K562 (cell line): ENCODE data around the gene HPDL. TPM values are rescaled to one million over a fixed set of nuclear protein-coding genes. Genes with fewer than 3 reads are reported as not detected.
A peak's percentile ranks its signal among the peaks of the same experiment; 100 is the strongest.

Experiments
- CTBP1 ChIP-seq: fragments of 450-650 bp; IDR thresholded peaks from 2 replicates; pipeline ENCODE4 v1.6.1; 2016; ENCODE audit warnings: borderline replicate concordance
- HLTF ChIP-seq: fragments of 450-650 bp; IDR thresholded peaks from 2 replicates; pipeline ENCODE4 v1.6.1; 2016
- JUNB ChIP-seq: fragments of 450-650 bp; formaldehyde crosslinking; conservative IDR thresholded peaks from 2 replicates; pipeline ENCODE4 v1.4.0; 2020; ENCODE audit warnings: mild to moderate bottlenecking
- KDM1A ChIP-seq, 2 experiments: fragments of 450-650 bp; IDR thresholded peaks; 2 replicates each; pipeline ENCODE4 v1.6.1; 2016; ENCODE audit warnings: mild to moderate bottlenecking in 2 of 2
- L3MBTL2 ChIP-seq: fragments of 450-650 bp; IDR thresholded peaks from 2 replicates; pipeline ENCODE4 v1.6.1; 2016; ENCODE audit warnings: mild to moderate bottlenecking, moderate library complexity
- SETDB1 ChIP-seq: IDR thresholded peaks from one replicate; pipeline ENCODE4 v1.6.1; 2012; ENCODE audit warnings: low read length, control low read depth, inconsistent platforms
- SMARCC2 ChIP-seq: fragments of 450-650 bp; IDR thresholded peaks from 2 replicates; pipeline ENCODE4 v1.6.1; 2017; ENCODE audit warnings: antibody characterized with exemption, moderate library complexity, mild to moderate bottlenecking, low read depth
- TAF9B ChIP-seq: fragments of 450-650 bp; IDR thresholded peaks from 2 replicates; pipeline ENCODE4 v1.6.1; 2018; ENCODE audit warnings: mild to moderate bottlenecking; ENCODE audit not compliant: partially characterized antibody
- TRIM24 ChIP-seq, 2 experiments: fragments of 450-650 bp; IDR thresholded peaks; 2 replicates each; pipeline ENCODE4 v1.6.1; 2016
- ZNF23 ChIP-seq: fragments of 250-450 bp; sonication (Bioruptor Pico); IDR thresholded peaks from 2 replicates; pipeline ENCODE4 v1.4.0; 2020; ENCODE audit warnings: mild to moderate bottlenecking
- ZNF57 ChIP-seq: fragments of 450-650 bp; formaldehyde crosslinking; IDR thresholded peaks from 2 replicates; pipeline ENCODE4 v1.4.0; 2020; ENCODE audit warnings: mild to moderate bottlenecking, moderate library complexity
- ZNF707 ChIP-seq: fragments of 250-450 bp; sonication (Bioruptor Pico); conservative IDR thresholded peaks from 2 replicates; pipeline ENCODE4 v1.8.0; 2022; ENCODE audit warnings: inconsistent platforms, mild to moderate bottlenecking, moderate library complexity
- polyA plus RNA-seq, 8 experiments: library from polyadenylated mRNA; depleted of rRNA in 4 of 8; stranded (reverse) in 5 of 8; unstranded in 3 of 8; fragments of >200 nt; fragmentation: Nextera tagmentation in 2 of 8; fragmentation: Illumina TruSeq in 1 of 8; extraction: Ambion mirVana in 2 of 8; extraction: Trizol in 1 of 8; gene quantifications; 2 replicates each; pipeline versions ENCODE4 v1.2.1 to v1.2.3, GENCODE V29; 2011 to 2014; ENCODE audit warnings: inconsistent platforms in 1 of 8, missing spikeins in 1 of 8
- total RNA-seq, 7 experiments: library from RNA; depleted of rRNA in 6 of 7; stranded (reverse); fragments of >200 nt in 6 of 7; fragmentation: Illumina TruSeq in 2 of 7; extraction: Trizol in 2 of 7; gene quantifications; 2 replicates each; pipeline versions ENCODE4 v1.2.1 to v1.2.3, GENCODE V29; 2011 to 2021; ENCODE audit warnings: low replicate concordance in 1 of 7
- TF ChIP-seq, protein P1 (sequence below): fragments of 200-800 bp; sonication (Bioruptor generic); IDR thresholded peaks from 2 replicates; pipeline ENCODE4 v1.6.1; 2017; ENCODE audit warnings: missing genetic modification characterization, missing compliant biosample characterization
- TF ChIP-seq, protein P2 (sequence below): fragments of 250-450 bp; sonication (Bioruptor Pico); IDR thresholded peaks from 2 replicates; pipeline ENCODE4 v1.5.0; 2021; ENCODE audit warnings: mild to moderate bottlenecking, moderate library complexity
- TF ChIP-seq, protein P3 (sequence below): fragments of 250-450 bp; sonication (Bioruptor Pico); IDR thresholded peaks from 2 replicates; pipeline ENCODE4 v1.4.0; 2020; ENCODE audit warnings: mild to moderate bottlenecking
- TF ChIP-seq, protein P4 (sequence below), 2 experiments: fragments of 450-650 bp in 1 of 2; sonication (generic) in 1 of 2; formaldehyde crosslinking in 1 of 2; IDR thresholded peaks in 1 of 2; conservative IDR thresholded peaks in 1 of 2; 2 replicates each; pipeline versions ENCODE4 v1.6.1 to v1.8.1; 2016 to 2023; ENCODE audit warnings: mild to moderate bottlenecking in 2 of 2, moderate library complexity in 2 of 2, inconsistent platforms in 1 of 2, missing genetic modification reagents in 1 of 2
- TF ChIP-seq, protein P5 (sequence below): sonication (generic); formaldehyde crosslinking; IDR thresholded peaks from 2 replicates; pipeline ENCODE4 v1.8.0; 2022; ENCODE audit warnings: missing genetic modification reagents, mild to moderate bottlenecking, borderline replicate concordance
- TF ChIP-seq, protein P6 (sequence below): fragments of 450-650 bp; formaldehyde crosslinking; IDR thresholded peaks from 2 replicates; pipeline ENCODE4 v1.4.0; 2020; ENCODE audit warnings: mild to moderate bottlenecking, moderate library complexity

HPDL gene
- total and polyA plus RNA-seq, 9 of the 15 experiments (the other 6 are each of a cell fraction or from before 2014, with no cell fraction given), result not detected

DNA sequence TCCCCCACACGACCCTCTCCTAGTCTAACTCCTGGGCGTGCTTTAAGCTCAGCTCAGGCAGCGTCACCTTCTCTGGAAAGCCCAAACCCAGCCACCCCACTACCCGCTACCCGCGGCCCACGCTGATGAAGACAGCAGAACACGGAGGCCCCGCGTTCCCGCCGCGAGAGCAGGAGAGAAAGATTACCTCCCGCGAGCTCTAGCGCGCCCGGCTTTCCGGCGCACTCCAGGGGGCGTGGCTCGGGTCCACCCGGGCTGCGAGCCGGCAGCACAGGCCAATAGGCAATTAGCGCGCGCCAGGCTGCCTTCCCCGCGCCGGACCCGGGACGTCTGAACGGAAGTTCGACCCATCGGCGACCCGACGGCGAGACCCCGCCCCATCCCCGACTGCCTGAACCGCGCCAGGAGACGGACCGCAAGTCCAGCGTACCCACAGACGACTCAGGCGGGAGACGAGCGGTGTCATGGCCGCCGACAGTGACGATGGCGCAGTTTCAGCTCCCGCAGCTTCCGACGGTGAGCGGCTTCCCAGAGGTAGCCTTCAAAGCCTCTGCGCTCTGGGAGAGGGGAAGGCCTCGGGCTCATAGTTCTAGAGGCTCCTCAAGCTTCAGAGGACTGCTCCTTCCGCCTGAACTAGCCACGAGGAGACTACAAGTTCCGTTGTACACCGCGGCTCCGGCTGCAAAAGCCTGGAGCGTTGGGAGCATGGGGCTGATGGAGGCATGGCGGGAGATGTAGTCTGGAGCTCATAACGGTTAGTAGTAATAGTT is 13.3 kb downstream of the HPDL start, which contains the start of the genes MUTYH and TOE1 (continued):
- no peak for TF ChIP-seq SETDB1
- TF ChIP-seq, protein P1, sequence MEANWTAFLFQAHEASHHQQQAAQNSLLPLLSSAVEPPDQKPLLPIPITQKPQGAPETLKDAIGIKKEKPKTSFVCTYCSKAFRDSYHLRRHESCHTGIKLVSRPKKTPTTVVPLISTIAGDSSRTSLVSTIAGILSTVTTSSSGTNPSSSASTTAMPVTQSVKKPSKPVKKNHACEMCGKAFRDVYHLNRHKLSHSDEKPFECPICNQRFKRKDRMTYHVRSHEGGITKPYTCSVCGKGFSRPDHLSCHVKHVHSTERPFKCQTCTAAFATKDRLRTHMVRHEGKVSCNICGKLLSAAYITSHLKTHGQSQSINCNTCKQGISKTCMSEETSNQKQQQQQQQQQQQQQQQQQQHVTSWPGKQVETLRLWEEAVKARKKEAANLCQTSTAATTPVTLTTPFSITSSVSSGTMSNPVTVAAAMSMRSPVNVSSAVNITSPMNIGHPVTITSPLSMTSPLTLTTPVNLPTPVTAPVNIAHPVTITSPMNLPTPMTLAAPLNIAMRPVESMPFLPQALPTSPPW (CRISPR knock-in tag), result no peak; the same call in 1 of the 2 replicates
- TF ChIP-seq ZNF707, result no peak
- no peak for TF ChIP-seq ZNF57
- TF ChIP-seq, protein P2, sequence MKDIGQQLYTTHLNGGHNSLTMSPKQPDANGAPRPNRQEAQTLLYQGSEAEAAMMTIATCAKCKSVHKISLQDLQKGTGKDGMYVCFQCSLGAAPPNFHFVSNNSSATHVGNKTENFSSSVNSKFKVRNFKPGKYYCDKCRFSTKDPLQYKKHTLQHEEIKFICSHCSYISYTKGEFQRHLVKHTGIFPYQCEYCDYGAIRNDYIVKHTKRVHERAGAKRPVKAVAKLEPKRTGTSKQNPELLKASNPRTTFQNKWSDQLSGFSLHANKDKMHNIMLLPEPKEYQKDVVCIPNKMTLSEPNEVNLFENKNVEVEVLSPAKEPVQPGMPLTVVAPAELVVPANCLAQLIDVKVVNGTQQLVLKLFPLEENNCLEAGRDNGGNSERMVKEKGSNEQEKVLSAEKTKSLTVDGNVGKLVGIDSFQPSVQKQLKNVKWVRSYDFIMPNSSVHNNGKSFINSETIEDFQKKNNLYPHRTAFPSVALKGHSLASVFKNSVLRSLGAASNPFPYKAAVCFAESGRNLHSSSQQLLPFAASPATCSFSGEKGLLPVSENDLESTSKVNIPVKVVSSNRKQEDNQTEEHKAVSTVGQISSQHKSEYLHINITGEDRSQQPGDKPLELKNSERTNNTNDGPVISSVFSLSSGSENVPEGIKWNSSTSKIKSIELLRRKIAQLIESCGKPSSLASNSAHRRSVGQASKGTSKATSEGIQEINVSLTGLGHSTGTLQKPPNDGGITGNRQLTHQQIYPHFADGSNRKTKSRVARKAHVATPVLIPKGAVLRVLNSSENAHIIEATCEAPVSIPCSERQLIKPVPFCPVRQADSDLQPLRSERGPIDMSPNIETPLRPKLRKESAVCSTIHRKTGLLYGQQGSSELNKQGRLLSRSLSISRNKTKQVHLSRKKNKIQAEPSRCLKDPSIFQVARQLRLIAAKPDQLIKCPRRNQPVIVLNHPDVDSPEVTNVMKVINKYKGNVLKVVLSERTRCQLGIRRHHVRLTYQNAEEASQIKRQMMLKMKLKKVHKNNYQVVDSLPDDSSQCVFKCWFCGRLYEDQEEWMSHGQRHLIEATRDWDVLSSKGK (CRISPR knock-in tag), result no peak
- TF ChIP-seq, protein P3, sequence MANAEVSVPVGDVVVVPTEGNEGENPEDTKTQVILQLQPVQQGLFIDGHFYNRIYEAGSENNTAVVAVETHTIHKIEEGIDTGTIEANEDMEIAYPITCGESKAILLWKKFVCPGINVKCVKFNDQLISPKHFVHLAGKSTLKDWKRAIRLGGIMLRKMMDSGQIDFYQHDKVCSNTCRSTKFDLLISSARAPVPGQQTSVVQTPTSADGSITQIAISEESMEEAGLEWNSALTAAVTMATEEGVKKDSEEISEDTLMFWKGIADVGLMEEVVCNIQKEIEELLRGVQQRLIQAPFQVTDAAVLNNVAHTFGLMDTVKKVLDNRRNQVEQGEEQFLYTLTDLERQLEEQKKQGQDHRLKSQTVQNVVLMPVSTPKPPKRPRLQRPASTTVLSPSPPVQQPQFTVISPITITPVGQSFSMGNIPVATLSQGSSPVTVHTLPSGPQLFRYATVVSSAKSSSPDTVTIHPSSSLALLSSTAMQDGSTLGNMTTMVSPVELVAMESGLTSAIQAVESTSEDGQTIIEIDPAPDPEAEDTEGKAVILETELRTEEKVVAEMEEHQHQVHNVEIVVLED (CRISPR knock-in tag), result peak; percentile 34
- TF ChIP-seq ZNF23 (CRISPR knock-in tag), result no peak
- peak; percentile 89 for TF ChIP-seq L3MBTL2
- TF ChIP-seq, protein P4, sequence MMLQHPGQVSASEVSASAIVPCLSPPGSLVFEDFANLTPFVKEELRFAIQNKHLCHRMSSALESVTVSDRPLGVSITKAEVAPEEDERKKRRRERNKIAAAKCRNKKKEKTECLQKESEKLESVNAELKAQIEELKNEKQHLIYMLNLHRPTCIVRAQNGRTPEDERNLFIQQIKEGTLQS (IDR thresholded peaks at IDR 0.05), result no peak
- TF ChIP-seq, protein P4 (CRISPR knock-in tag; conservative IDR thresholded peaks at IDR 0.05), result peak; percentile 67
- TF ChIP-seq KDM1A (IDR thresholded peaks at IDR 0.05), result no peak; a peak in 1 of 4 replicates
- TF ChIP-seq, protein P5, sequence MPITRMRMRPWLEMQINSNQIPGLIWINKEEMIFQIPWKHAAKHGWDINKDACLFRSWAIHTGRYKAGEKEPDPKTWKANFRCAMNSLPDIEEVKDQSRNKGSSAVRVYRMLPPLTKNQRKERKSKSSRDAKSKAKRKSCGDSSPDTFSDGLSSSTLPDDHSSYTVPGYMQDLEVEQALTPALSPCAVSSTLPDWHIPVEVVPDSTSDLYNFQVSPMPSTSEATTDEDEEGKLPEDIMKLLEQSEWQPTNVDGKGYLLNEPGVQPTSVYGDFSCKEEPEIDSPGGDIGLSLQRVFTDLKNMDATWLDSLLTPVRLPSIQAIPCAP (CRISPR knock-in tag), result peak; percentile 38; the same call in 1 of the 2 replicates
- no peak for TF ChIP-seq SMARCC2
- TF ChIP-seq, protein P6, sequence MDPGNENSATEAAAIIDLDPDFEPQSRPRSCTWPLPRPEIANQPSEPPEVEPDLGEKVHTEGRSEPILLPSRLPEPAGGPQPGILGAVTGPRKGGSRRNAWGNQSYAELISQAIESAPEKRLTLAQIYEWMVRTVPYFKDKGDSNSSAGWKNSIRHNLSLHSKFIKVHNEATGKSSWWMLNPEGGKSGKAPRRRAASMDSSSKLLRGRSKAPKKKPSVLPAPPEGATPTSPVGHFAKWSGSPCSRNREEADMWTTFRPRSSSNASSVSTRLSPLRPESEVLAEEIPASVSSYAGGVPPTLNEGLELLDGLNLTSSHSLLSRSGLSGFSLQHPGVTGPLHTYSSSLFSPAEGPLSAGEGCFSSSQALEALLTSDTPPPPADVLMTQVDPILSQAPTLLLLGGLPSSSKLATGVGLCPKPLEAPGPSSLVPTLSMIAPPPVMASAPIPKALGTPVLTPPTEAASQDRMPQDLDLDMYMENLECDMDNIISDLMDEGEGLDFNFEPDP (CRISPR knock-in tag), result no peak
- TF ChIP-seq JUNB (CRISPR knock-in tag), result no peak
- TF ChIP-seq CTBP1, result peak; percentile 97
- TF ChIP-seq TAF9B, result peak; percentile 82
- peak; percentile 64; the same call in 1 of the 2 replicates for TF ChIP-seq HLTF
- peak; percentile 51 to 94; a peak in 3 of 4 replicates for TF ChIP-seq TRIM24 (IDR thresholded peaks at IDR 0.05)
